Measurements from ENCODE around the gene RCAN2. TPM values are rescaled to one million over a fixed set of nuclear protein-coding genes. Genes with fewer than 3 reads are reported as not detected.

RCAN2 gene
- total and polyA plus RNA-seq, 9 of the 15 experiments (the other 6 are each of a cell fraction or from before 2014, with no cell fraction given) = 0.04 TPM; not detected in 8

GRCh38 chr6:46501136-46502089, 10.2 kb upstream of the RCAN2 start:
- BruUV-seq (replicated peaks) = no TSS peak
- WGBS (ENCODE audit: insufficient coverage, low coverage, missing lambda C conversion rate) = 3% methylated on average over 8 of the region's 8 CpGs
- no peak for FAIRE-seq

GRCh38 chr6:46500382-46500781, 9.1 kb upstream of the RCAN2 start:
- no peak overlapping the region for H2AFZ ChIP-seq (ENCODE audit: low read depth, low read length)
- H3K4me3 ChIP-seq = no peak overlapping the region
- ATAC-seq (no peak), FAIRE-seq (no peak), DNase-seq (ENCODE audit: extremely low read depth in 1 of 4, low spot score in 3 of 4) (no peak)
- in situ Hi-C loops (cut with MboI) = no loop called here
- H3K79me2 ChIP-seq (ENCODE audit: control insufficient read depth, insufficient read depth, low read length) = no peaks in the 10 kb centered on the region
- H3K27ac ChIP-seq (ENCODE audit: extremely low read depth, low read depth, low read length) = no peak overlapping the region
- H4K20me1 ChIP-seq (replicated peaks; ENCODE audit: control insufficient read depth, insufficient read depth, low read length) = no peaks in the 10 kb centered on the region
- H3K4me2 ChIP-seq (ENCODE audit: insufficient read depth, low read length) = no peak overlapping the region
- H3K9ac ChIP-seq (ENCODE audit: insufficient read depth in 1 of 2, low read depth in 2 of 2, low read length in 2 of 2) = no peak overlapping the region
- H3K4me1 ChIP-seq (replicated peaks in 1 of 2; ENCODE audit: control insufficient read depth in 2 of 2, insufficient read depth in 2 of 2, low read length in 2 of 2) = no peaks in the 10 kb centered on the region
- BruUV-seq (replicated peaks) = no TSS peak
- H3K9me3 ChIP-seq (replicated peaks; ENCODE audit: control insufficient read depth, insufficient read depth, low read depth, low read length) = no peaks in the 10 kb centered on the region
- ChIA-PET CTCF (ENCODE audit: low intra/inter-chr PET ratio) (no interaction called here), POLR2A (no interaction called here)
- H3K9me1 ChIP-seq (ENCODE audit: control insufficient read depth, insufficient read depth, low read length) = no peaks in the 10 kb centered on the region
- H3K36me3 ChIP-seq (ENCODE audit: control insufficient read depth, insufficient read depth, low read length) = no peaks in the 10 kb centered on the region
- intact Hi-C loops (cut with micrococcal nuclease) = no loop called here
- no peaks in the 10 kb centered on the region for H3K27me3 ChIP-seq (ENCODE audit: control insufficient read depth in 2 of 2, insufficient read depth in 2 of 2, low read length in 2 of 2)
- TF ChIP-seq CBX2 (IDR thresholded peaks at IDR 0.05; ENCODE audit: insufficient read depth, low read length, poor library complexity, severe bottlenecking) (no peak), CLOCK (CRISPR knock-in tag; IDR thresholded peaks at IDR 0.05; ENCODE audit: borderline replicate concordance) (no peak), ATF6 (CRISPR knock-in tag; IDR thresholded peaks at IDR 0.05) (no peak), ZNF146 (CRISPR knock-in tag; IDR thresholded peaks at IDR 0.05; ENCODE audit: unreplicated experiment) (no peak), GABPB1 (CRISPR knock-in tag; IDR thresholded peaks at IDR 0.05) (no peak), NR2C1 (IDR thresholded peaks at IDR 0.05) (no peak), NR2C1 (tag; IDR thresholded peaks at IDR 0.05) (no peak)

More at GRCh38 chr6:46501136-46502089, 10.2 kb upstream of the RCAN2 start:
- H3K4me1 ChIP-seq (replicated peaks in 1 of 2; ENCODE audit: control insufficient read depth in 2 of 2, insufficient read depth in 2 of 2, low read length in 2 of 2) = no peaks in the 10 kb centered on the region
- no peaks in the 10 kb centered on the region for H3K36me3 ChIP-seq (ENCODE audit: control insufficient read depth, insufficient read depth, low read length)
- TF ChIP-seq RBM34 (IDR thresholded peaks at IDR 0.05; ENCODE audit: borderline replicate concordance, insufficient read depth, low read length) (no peak), ZNF668 (CRISPR knock-in tag; IDR thresholded peaks at IDR 0.05) (no peak), EWSR1 (IDR thresholded peaks at IDR 0.05; ENCODE audit: borderline replicate concordance, low read depth, partially characterized antibody) (no peak), RBM25 (IDR thresholded peaks at IDR 0.05; ENCODE audit: low read depth, low read length, severe bottlenecking) (peak; percentile 75)
- CTCF ChIA-PET (ENCODE audit: low intra/inter-chr PET ratio) = no interaction called here
- in situ Hi-C loops (cut with MboI) = no loop called here
- intact Hi-C loops (cut with micrococcal nuclease) = no loop called here
- POLR2A ChIA-PET = no interaction called here
- no peaks in the 10 kb centered on the region for H4K20me1 ChIP-seq (replicated peaks; ENCODE audit: control insufficient read depth, insufficient read depth, low read length)
- H3K27me3 ChIP-seq (ENCODE audit: control insufficient read depth in 2 of 2, insufficient read depth in 2 of 2, low read length in 2 of 2) = no peaks in the 10 kb centered on the region
- no peaks in the 10 kb centered on the region for H3K9me3 ChIP-seq (replicated peaks; ENCODE audit: control insufficient read depth, insufficient read depth, low read depth, low read length)
- H3K9ac ChIP-seq (ENCODE audit: insufficient read depth in 1 of 2, low read depth in 2 of 2, low read length in 2 of 2) = no peak overlapping the region
- no peak overlapping the region for H3K27ac ChIP-seq (ENCODE audit: extremely low read depth, low read depth, low read length)
- DNase-seq (ENCODE audit: extremely low read depth in 1 of 4, low spot score in 3 of 4) (no peak), ATAC-seq (no peak)
- no peaks in the 10 kb centered on the region for H3K79me2 ChIP-seq (ENCODE audit: control insufficient read depth, insufficient read depth, low read length)
- no peaks in the 10 kb centered on the region for H3K9me1 ChIP-seq (ENCODE audit: control insufficient read depth, insufficient read depth, low read length)
- H3K4me2 ChIP-seq (ENCODE audit: insufficient read depth, low read length) = no peak overlapping the region
- no peak overlapping the region for H2AFZ ChIP-seq (ENCODE audit: low read depth, low read length)
- no peak overlapping the region for H3K4me3 ChIP-seq

Measured in K562 (cell line).